Hepatocyte (in vitro differentiated cells): ENCODE results near the gene OR2S2. TPM values are rescaled to one million over a fixed set of nuclear protein-coding genes. Genes with fewer than 3 reads are reported as not detected.

Experiments
- DNase-seq: peaks from one replicate; pipeline ENCODE4 v3.0.0-alpha.2; 2016; ENCODE audit warnings: low spot score
- H2AFZ ChIP-seq: fragments of 200-600 bp; sonication (generic); 2 replicates; pipeline ENCODE4 v1.6.0; 2016; ENCODE audit warnings: antibody characterized with exemption, mild to moderate bottlenecking
- H3K27ac ChIP-seq: fragments of 200-600 bp; sonication (generic); 2 replicates; pipeline ENCODE4 v1.5.1; 2016; ENCODE audit warnings: mild to moderate bottlenecking
- H3K27me3 ChIP-seq: fragments of 200-600 bp; sonication (generic); 2 replicates; pipeline ENCODE4 v1.6.1; 2016
- H3K36me3 ChIP-seq: fragments of 200-600 bp; sonication (generic); replicated peaks from 2 replicates; pipeline ENCODE4 v1.5.1; 2016; ENCODE audit warnings: low read depth; ENCODE audit not compliant: insufficient read depth
- H3K4me1 ChIP-seq: fragments of 200-600 bp; sonication (generic); 2 replicates; pipeline ENCODE4 v1.5.1; 2016; ENCODE audit warnings: mild to moderate bottlenecking, moderate library complexity; ENCODE audit not compliant: insufficient read depth
- H3K4me2 ChIP-seq: fragments of 200-600 bp; sonication (generic); 2 replicates; pipeline ENCODE4 v1.6.0; 2016
- H3K4me3 ChIP-seq: fragments of 200-600 bp; sonication (generic); 2 replicates; pipeline ENCODE4 v1.5.1; 2016; ENCODE audit warnings: mild to moderate bottlenecking
- H3K79me2 ChIP-seq: fragments of 200-600 bp; sonication (generic); 2 replicates; pipeline ENCODE4 v1.6.0; 2017; ENCODE audit warnings: mild to moderate bottlenecking
- H3K9me2 ChIP-seq: fragments of 200-600 bp; sonication (generic); replicated peaks from 2 replicates; pipeline ENCODE4 v1.6.0; 2017; ENCODE audit warnings: mild to moderate bottlenecking; ENCODE audit not compliant: insufficient read depth
- H3K9me3 ChIP-seq: fragments of 200-600 bp; sonication (generic); 2 replicates; pipeline ENCODE4 v1.5.1; 2016; ENCODE audit warnings: low read depth, mild to moderate bottlenecking
- H4K20me1 ChIP-seq: fragments of 200-600 bp; sonication (generic); 2 replicates; pipeline ENCODE4 v1.6.0; 2016; ENCODE audit warnings: mild to moderate bottlenecking; ENCODE audit not compliant: insufficient read depth, poor library complexity, severe bottlenecking
- CTCF ChIP-seq: fragments of 200-600 bp; sonication (generic); IDR thresholded peaks from 2 replicates; pipeline ENCODE4 v1.5.1; 2016; ENCODE audit warnings: antibody characterized with exemption, mild to moderate bottlenecking; ENCODE audit not compliant: poor library complexity
- EZH2 ChIP-seq: fragments of 200-600 bp; sonication (generic); IDR thresholded peaks from 2 replicates; pipeline ENCODE4 v1.6.1; 2016; ENCODE audit warnings: antibody characterized with exemption, mild to moderate bottlenecking, borderline replicate concordance
- EZH2phosphoT487 ChIP-seq: fragments of 200-600 bp; sonication (generic); IDR thresholded peaks from one replicate; pipeline ENCODE4 v1.6.1; 2018; ENCODE audit warnings: antibody characterized with exemption, mild to moderate bottlenecking, low read depth, moderate library complexity; ENCODE audit not compliant: unreplicated experiment, severe bottlenecking
- WGBS: methylation state at CpG from one replicate; pipeline ENCODE4 v1.1.6; 2016; ENCODE audit warnings: low lambda C conversion rate; ENCODE audit errors: missing lambda C conversion rate; 5-methylcytosine and 5-hydroxymethylcytosine counted together
- polyA plus RNA-seq: library from polyadenylated mRNA; unstranded; fragments of >200 nt; fragmentation: Nextera tagmentation; extraction: Ambion mirVana; gene quantifications from 2 replicates; pipeline ENCODE4 v1.2.1, GENCODE V29; 2016
- total RNA-seq: library from RNA; depleted of rRNA; stranded (reverse); fragments of >200 nt; gene quantifications from 2 replicates; pipeline ENCODE4 v1.2.3, GENCODE V29; 2014

Gene OR2S2
- total and polyA plus RNA-seq, 2 experiments from 2014 or later = 0.27 TPM; not detected in 1

- TF ChIP-seq CTCF (no peak), EZH2phosphoT487 (no peak), EZH2 (no peak)
- Histone ChIP-seq H3K36me3 (no peaks in the 10 kb centered on the region), H3K4me2 (no peak overlapping the region), H3K9me2 (no peaks in the 10 kb centered on the region), H3K79me2 (no peaks in the 10 kb centered on the region), H3K27me3 (no peaks in the 10 kb centered on the region), H3K27ac (no peak overlapping the region), H3K4me1 (peaks cover 8% of the 10 kb centered on the region), H3K9me3 (no peaks in the 10 kb centered on the region), H2AFZ (no peak overlapping the region), H4K20me1 (no peaks in the 10 kb centered on the region), H3K4me3 (no peak overlapping the region)
- DNase-seq = no peak
- 85% methylated on average over 3 of the region's 3 CpGs for WGBS
These were observed 27.0 kb downstream of the OR2S2 start for GRCh38 chr9:35930989-35931388.

- no peak overlapping the region for H3K4me2 ChIP-seq
- H3K79me2 ChIP-seq = no peaks in the 10 kb centered on the region
- no peak overlapping the region for H3K27ac ChIP-seq
- no peak overlapping the region for H3K4me3 ChIP-seq
- no peaks in the 10 kb centered on the region for H3K36me3 ChIP-seq
- no peaks in the 10 kb centered on the region for H3K9me2 ChIP-seq
- H3K4me1 ChIP-seq = peaks cover 3% of the 10 kb centered on the region
- TF ChIP-seq EZH2phosphoT487 (no peak), EZH2 (no peak), CTCF (no peak)
- H2AFZ ChIP-seq = no peak overlapping the region
- H3K9me3 ChIP-seq = no peaks in the 10 kb centered on the region
- H4K20me1 ChIP-seq = no peaks in the 10 kb centered on the region
- H3K27me3 ChIP-seq = no peaks in the 10 kb centered on the region
- DNase-seq = no peak
These were observed 27.4 kb downstream of the OR2S2 start for GRCh38 chr9:35930521-35930920.

GRCh38 chr9:35929453-35929718, 28.6 kb downstream of the OR2S2 start:
- Histone ChIP-seq H2AFZ (no peak overlapping the region), H3K27me3 (no peaks in the 10 kb centered on the region), H3K4me3 (no peak overlapping the region), H3K9me3 (no peaks in the 10 kb centered on the region), H3K27ac (no peak overlapping the region), H3K36me3 (no peaks in the 10 kb centered on the region), H3K4me2 (no peak overlapping the region), H3K4me1 (no peaks in the 10 kb centered on the region), H3K79me2 (no peaks in the 10 kb centered on the region), H4K20me1 (no peaks in the 10 kb centered on the region), H3K9me2 (no peaks in the 10 kb centered on the region)
- no peak for TF ChIP-seq EZH2
- TF ChIP-seq EZH2phosphoT487 = no peak
- no peak for TF ChIP-seq CTCF
- no peak for DNase-seq
- WGBS = 93% methylated on average over 6 of the region's 6 CpGs
